ENCODE data around the gene XIRP1.

XIRP1 gene

GRCh38 chr3:39158148-39158715 lies 34.2 kb downstream of the XIRP1 start:
- no peak for FAIRE-seq

GRCh38 chr3:39157359-39157758 lies 35.0 kb downstream of the XIRP1 start:
- FAIRE-seq = no peak

- no peak for FAIRE-seq
Measured at GRCh38 chr3:39156421-39156820, 36.0 kb downstream of the XIRP1 start.

- FAIRE-seq = no peak
Measured at GRCh38 chr3:39154280-39155021, 37.9 kb downstream of the XIRP1 start.

- FAIRE-seq = no peak
Measured at GRCh38 chr3:39153977-39154279, 38.5 kb downstream of the XIRP1 start.

- FAIRE-seq = no peak
Measured at GRCh38 chr3:39150803-39151631, 41.4 kb downstream of the XIRP1 start.

- no peak for FAIRE-seq
Measured at GRCh38 chr3:39150148-39150802, 42.1 kb downstream of the XIRP1 start.

- no peak for FAIRE-seq
Measured at GRCh38 chr3:39149498-39150147, 42.8 kb downstream of the XIRP1 start.

GRCh38 chr3:39149059-39149455 lies 43.3 kb downstream of the XIRP1 start:
- FAIRE-seq = no peak

GRCh38 chr3:39148435-39149058 lies 43.8 kb downstream of the XIRP1 start:
- FAIRE-seq = no peak

- no peak for FAIRE-seq
Measured at GRCh38 chr3:39147711-39148434, 44.5 kb downstream of the XIRP1 start.

GRCh38 chr3:39146611-39147591 lies 45.5 kb downstream of the XIRP1 start:
- no peak for FAIRE-seq

- no peak for FAIRE-seq
Measured at GRCh38 chr3:39146083-39146501, 46.3 kb downstream of the XIRP1 start.

- FAIRE-seq = no peak
Measured at GRCh38 chr3:39144748-39145380, 47.5 kb downstream of the XIRP1 start.

GRCh38 chr3:39144095-39144747 lies 48.2 kb downstream of the XIRP1 start:
- no peak for FAIRE-seq

GRCh38 chr3:39143051-39143885 lies 49.1 kb downstream of the XIRP1 start:
- no peak for FAIRE-seq

GRCh38 chr3:39142067-39142466 lies 50.3 kb downstream of the XIRP1 start:
- FAIRE-seq = no peak

- no peak for FAIRE-seq
Measured at GRCh38 chr3:39141171-39141995, 51.0 kb downstream of the XIRP1 start.
